Hippocampal formation (tissue), 2 donors: Measurements from ENCODE around the gene TPP1.

Experiments
- DNase-seq, 2 donors: peaks; one replicate each; lab custom pipeline; 2025; lab: John Stamatoyannopoulos, UW

TPP1 gene

GRCh38 chr11:6627762-6628241, 8.6 kb upstream of the TPP1 start:
- DNase-seq, result no peak

- peak; percentile 20 to 22 for DNase-seq
Observed at GRCh38 chr11:6626971-6627761, 7.9 kb upstream of the TPP1 start.

GRCh38 chr11:6625832-6626420, 6.7 kb upstream of the TPP1 start:
- DNase-seq, result no peak

- no peak for DNase-seq
Observed at GRCh38 chr11:6625156-6625831, 6.1 kb upstream of the TPP1 start.

- no peak for DNase-seq
Observed at GRCh38 chr11:6623391-6624363, 4.5 kb upstream of the TPP1 start.

GRCh38 chr11:6622261-6623171, 3.3 kb upstream of the TPP1 start:
- no peak for DNase-seq

GRCh38 chr11:6621711-6622211, 2.5 kb upstream of the TPP1 start:
- DNase-seq, result no peak

GRCh38 chr11:6620636-6621035, 1.4 kb upstream of the TPP1 start:
- no peak for DNase-seq

- DNase-seq, result peak; percentile 52 to 68
Observed at GRCh38 chr11:6618117-6619003, 862 bp downstream of the TPP1 start.

GRCh38 chr11:6617315-6617781, 1.9 kb downstream of the TPP1 start:
- no peak for DNase-seq

GRCh38 chr11:6616596-6617250, 2.5 kb downstream of the TPP1 start:
- no peak for DNase-seq

GRCh38 chr11:6615882-6616585, 3.2 kb downstream of the TPP1 start:
- DNase-seq, result no peak

- DNase-seq, result no peak
Observed at GRCh38 chr11:6615046-6615445, 4.2 kb downstream of the TPP1 start.

GRCh38 chr11:6614446-6614845, 4.8 kb downstream of the TPP1 start:
- DNase-seq, result no peak

GRCh38 chr11:6613496-6613895, 5.7 kb downstream of the TPP1 start:
- DNase-seq, result no peak

GRCh38 chr11:6612213-6613041, 6.8 kb downstream of the TPP1 start, which contains the start of gene TAF10:
TAF10 (minus strand) TSS chr11:6612216; CDS start chr11:6612189, 27 bp downstream.
- peak; percentile 90 to 92 for DNase-seq

GRCh38 chr11:6611963-6612212, 7.3 kb downstream of the TPP1 start:
- DNase-seq, result no peak
